Smooth muscle cell (in vitro differentiated cells): ENCODE results near the gene TNFAIP6. TPM values are rescaled to one million over a fixed set of nuclear protein-coding genes. Genes with fewer than 3 reads are reported as not detected.

Experiments used
- DNase-seq: peaks from one replicate; lab custom pipeline; 2025; ENCODE audit not compliant: unreplicated experiment; lab: John Stamatoyannopoulos, UW
- H2AFZ ChIP-seq: fragments of 200-600 bp; sonication (generic); 2 replicates; pipeline ENCODE4 v1.6.0; 2016; ENCODE audit warnings: antibody characterized with exemption, low read depth, mild to moderate bottlenecking
- H3F3A ChIP-seq: fragments of 200-600 bp; sonication (generic); 2 replicates; pipeline ENCODE4 v1.6.0; 2017; ENCODE audit warnings: antibody characterized with exemption, low read depth
- H3K27ac ChIP-seq: fragments of 200-600 bp; sonication (generic); 2 replicates; pipeline ENCODE4 v1.5.1; 2016; ENCODE audit warnings: low read depth, mild to moderate bottlenecking
- H3K27me3 ChIP-seq: fragments of 200-600 bp; sonication (generic); 2 replicates; pipeline ENCODE4 v1.6.1; 2016; ENCODE audit warnings: low read depth, mild to moderate bottlenecking
- H3K36me3 ChIP-seq: fragments of 200-600 bp; sonication (generic); 2 replicates; pipeline ENCODE4 v1.5.1; 2016; ENCODE audit warnings: low read depth
- H3K4me1 ChIP-seq: fragments of 200-600 bp; sonication (generic); 2 replicates; pipeline ENCODE4 v1.5.1; 2016; ENCODE audit warnings: low read depth
- H3K4me2 ChIP-seq: fragments of 200-600 bp; sonication (generic); 2 replicates; pipeline ENCODE4 v1.6.0; 2016; ENCODE audit warnings: mild to moderate bottlenecking
- H3K4me3 ChIP-seq: fragments of 200-600 bp; sonication (generic); 2 replicates; pipeline ENCODE4 v1.5.1; 2016; ENCODE audit warnings: mild to moderate bottlenecking
- H3K79me2 ChIP-seq: fragments of 200-600 bp; sonication (generic); 2 replicates; pipeline ENCODE4 v1.6.0; 2016; ENCODE audit warnings: low read depth, mild to moderate bottlenecking
- H3K9ac ChIP-seq: fragments of 200-600 bp; sonication (generic); 2 replicates; pipeline ENCODE4 v1.6.0; 2016; ENCODE audit warnings: low read depth
- H3K9me3 ChIP-seq: fragments of 200-600 bp; sonication (generic); replicated peaks from 2 replicates; pipeline ENCODE4 v1.5.1; 2016; ENCODE audit warnings: low read depth
- H4K20me1 ChIP-seq: fragments of 200-600 bp; sonication (generic); 2 replicates; pipeline ENCODE4 v1.6.0; 2016; ENCODE audit warnings: low read depth
- WGBS: methylation state at CpG from one replicate; pipeline ENCODE4 v1.1.7; 2016; ENCODE audit warnings: low lambda C conversion rate; 5-methylcytosine and 5-hydroxymethylcytosine counted together
- polyA plus RNA-seq: library from polyadenylated mRNA; unstranded; fragments of >200 nt; fragmentation: Nextera tagmentation; extraction: Ambion mirVana; gene quantifications from 2 replicates; pipeline ENCODE4 v1.2.1, GENCODE V29; 2016
- total RNA-seq: library from RNA; depleted of rRNA; stranded (reverse); fragments of >200 nt; gene quantifications from 2 replicates; pipeline ENCODE4 v1.2.3, GENCODE V29; 2014
- TF ChIP-seq, protein P1 (sequence below): fragments of 200-600 bp; sonication (generic); IDR thresholded peaks from 2 replicates; pipeline ENCODE4 v1.5.1; 2017; ENCODE audit warnings: borderline replicate concordance, mild to moderate bottlenecking, antibody characterized with exemption; ENCODE audit not compliant: insufficient read depth, poor library complexity, severe bottlenecking

Gene TNFAIP6
- total and polyA plus RNA-seq, 2 experiments from 2014 or later, result 38.2 to 38.4 TPM

DNA sequence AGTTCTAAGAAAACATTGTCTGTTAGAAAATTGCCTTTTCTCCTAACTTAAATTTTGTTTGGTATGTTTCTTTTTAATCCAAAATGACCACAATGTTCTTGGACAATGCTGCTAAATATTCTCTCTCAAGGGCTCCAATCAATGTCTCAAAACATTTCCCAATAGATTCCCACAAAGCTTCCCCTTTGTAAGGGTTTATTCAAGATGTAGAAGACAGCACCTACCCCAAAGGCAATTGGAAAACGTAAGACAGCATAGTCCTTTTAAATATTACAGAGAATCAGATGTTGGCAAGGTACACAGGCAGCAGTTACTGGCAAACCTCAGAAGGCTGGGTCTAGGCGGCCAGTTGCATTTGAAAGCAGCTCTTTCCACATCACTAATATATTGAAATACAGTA, 34.0 kb downstream of the TNFAIP6 start:
- Histone ChIP-seq H3F3A (no peaks in the 10 kb centered on the region), H3K79me2 (no peaks in the 10 kb centered on the region), H3K27me3 (no peaks in the 10 kb centered on the region), H3K4me3 (no peak overlapping the region), H4K20me1 (no peaks in the 10 kb centered on the region), H3K4me2 (no peak overlapping the region), H3K36me3 (no peaks in the 10 kb centered on the region), H3K9me3 (no peaks in the 10 kb centered on the region), H3K4me1 (no peaks in the 10 kb centered on the region), H3K9ac (no peak overlapping the region), H3K27ac (no peak overlapping the region), H2AFZ (no peak overlapping the region)
- WGBS, result 82% methylated on average over 2 of the region's 2 CpGs
- TF ChIP-seq, protein P1, sequence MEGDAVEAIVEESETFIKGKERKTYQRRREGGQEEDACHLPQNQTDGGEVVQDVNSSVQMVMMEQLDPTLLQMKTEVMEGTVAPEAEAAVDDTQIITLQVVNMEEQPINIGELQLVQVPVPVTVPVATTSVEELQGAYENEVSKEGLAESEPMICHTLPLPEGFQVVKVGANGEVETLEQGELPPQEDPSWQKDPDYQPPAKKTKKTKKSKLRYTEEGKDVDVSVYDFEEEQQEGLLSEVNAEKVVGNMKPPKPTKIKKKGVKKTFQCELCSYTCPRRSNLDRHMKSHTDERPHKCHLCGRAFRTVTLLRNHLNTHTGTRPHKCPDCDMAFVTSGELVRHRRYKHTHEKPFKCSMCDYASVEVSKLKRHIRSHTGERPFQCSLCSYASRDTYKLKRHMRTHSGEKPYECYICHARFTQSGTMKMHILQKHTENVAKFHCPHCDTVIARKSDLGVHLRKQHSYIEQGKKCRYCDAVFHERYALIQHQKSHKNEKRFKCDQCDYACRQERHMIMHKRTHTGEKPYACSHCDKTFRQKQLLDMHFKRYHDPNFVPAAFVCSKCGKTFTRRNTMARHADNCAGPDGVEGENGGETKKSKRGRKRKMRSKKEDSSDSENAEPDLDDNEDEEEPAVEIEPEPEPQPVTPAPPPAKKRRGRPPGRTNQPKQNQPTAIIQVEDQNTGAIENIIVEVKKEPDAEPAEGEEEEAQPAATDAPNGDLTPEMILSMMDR, result no peak
- no peak for DNase-seq

DNA sequence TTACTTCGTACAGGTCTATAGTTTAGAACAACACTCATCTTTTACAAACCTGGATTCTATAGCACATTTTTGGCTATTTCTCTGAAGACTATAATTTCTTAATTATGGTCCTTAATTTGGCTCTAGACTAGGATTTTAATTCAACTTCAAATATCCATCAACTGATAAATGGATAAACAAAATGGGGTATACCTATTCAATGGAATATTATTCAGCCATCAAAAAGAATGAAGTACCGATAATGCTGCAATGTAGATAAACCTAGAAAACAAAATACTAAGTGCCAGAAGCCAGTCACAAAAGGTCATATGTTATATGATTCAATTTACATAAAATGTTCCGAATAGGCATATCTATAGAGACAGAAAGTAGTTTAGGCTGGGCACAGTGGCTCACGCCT, 37.1 kb downstream of the TNFAIP6 start:
- Histone ChIP-seq H3K4me3 (no peak overlapping the region), H3K4me2 (no peak overlapping the region), H3K9ac (no peak overlapping the region), H2AFZ (no peak overlapping the region), H3K79me2 (no peaks in the 10 kb centered on the region), H3K27me3 (no peaks in the 10 kb centered on the region), H3K36me3 (no peaks in the 10 kb centered on the region), H3K27ac (no peak overlapping the region), H3K4me1 (no peaks in the 10 kb centered on the region), H3F3A (no peaks in the 10 kb centered on the region), H3K9me3 (no peaks in the 10 kb centered on the region), H4K20me1 (no peaks in the 10 kb centered on the region)
- WGBS, result over 99% methylated on average over 4 of the region's 4 CpGs
- TF ChIP-seq, protein P1, result no peak
- DNase-seq, result no peak

DNA sequence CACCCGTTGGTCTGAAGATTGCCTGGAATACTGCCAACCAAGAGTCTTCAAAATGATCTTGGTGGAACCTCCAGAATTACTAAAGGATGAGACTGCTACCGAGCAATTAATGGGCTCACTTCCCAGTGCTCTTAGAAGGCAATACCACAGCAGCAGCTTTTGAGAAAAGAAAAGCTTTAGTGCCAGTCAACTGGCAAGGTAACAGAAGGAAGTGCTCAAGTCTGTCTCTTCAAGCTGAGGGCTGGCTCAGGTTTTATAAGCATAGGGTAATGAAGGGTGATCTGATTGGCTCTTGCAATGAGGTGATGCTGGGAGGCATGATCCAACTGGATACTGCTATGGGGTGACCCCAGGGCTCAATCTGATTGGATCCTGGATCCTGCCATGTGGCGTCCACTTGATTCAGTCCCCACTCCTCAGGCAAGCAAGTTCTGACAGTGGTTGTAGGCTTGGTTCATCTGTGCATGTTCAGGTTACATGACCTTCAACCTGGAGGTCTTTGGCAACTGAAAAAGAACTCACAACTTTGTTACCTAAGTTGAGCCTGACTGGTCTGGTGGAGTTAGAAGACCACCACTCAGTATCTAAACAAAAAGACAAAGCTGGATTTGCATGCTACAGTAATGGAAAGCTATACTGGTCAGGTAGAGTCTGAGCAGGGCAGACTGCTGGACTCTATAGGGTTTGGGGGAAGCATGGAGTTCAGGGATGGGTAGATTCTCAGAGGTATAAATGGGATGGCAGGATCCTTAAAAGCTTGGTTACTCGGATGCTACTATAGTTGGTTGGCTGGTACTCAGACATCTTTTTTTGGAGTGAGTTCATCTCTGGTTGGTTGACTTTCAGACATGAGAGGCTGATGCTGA, 38.4 kb downstream of the TNFAIP6 start:
- Histone ChIP-seq H3K27me3 (no peaks in the 10 kb centered on the region), H3K27ac (no peak overlapping the region), H3K9me3 (no peaks in the 10 kb centered on the region), H3K4me2 (no peak overlapping the region), H2AFZ (no peak overlapping the region), H4K20me1 (no peaks in the 10 kb centered on the region), H3K4me1 (no peaks in the 10 kb centered on the region), H3K36me3 (no peaks in the 10 kb centered on the region), H3K79me2 (no peaks in the 10 kb centered on the region), H3K9ac (no peak overlapping the region), H3F3A (no peaks in the 10 kb centered on the region), H3K4me3 (no peak overlapping the region)
- TF ChIP-seq, protein P1, result no peak
- 97% methylated on average over 4 of the region's 4 CpGs for WGBS
- no peak for DNase-seq

GRCh38 chr2:151399981-151400380, 42.6 kb downstream of the TNFAIP6 start:
- H3K9me3 ChIP-seq, result no peaks in the 10 kb centered on the region
- H3K36me3 ChIP-seq, result no peaks in the 10 kb centered on the region
- H3F3A ChIP-seq, result no peaks in the 10 kb centered on the region
- H3K79me2 ChIP-seq, result no peaks in the 10 kb centered on the region
- H2AFZ ChIP-seq, result no peak overlapping the region
- H3K27ac ChIP-seq, result no peak overlapping the region
- H3K9ac ChIP-seq, result no peak overlapping the region
- H3K4me2 ChIP-seq, result no peak overlapping the region
- TF ChIP-seq, protein P1, result no peak
- no peaks in the 10 kb centered on the region for H3K27me3 ChIP-seq
- no peaks in the 10 kb centered on the region for H4K20me1 ChIP-seq
- H3K4me1 ChIP-seq, result no peaks in the 10 kb centered on the region
- WGBS, result 97% methylated on average over 1 of the region's 1 CpG
- no peak for DNase-seq
- no peak overlapping the region for H3K4me3 ChIP-seq
